GM23338 (cell line): ENCODE data around the gene GRID1. TPM values are rescaled to one million over a fixed set of nuclear protein-coding genes. Genes with fewer than 3 reads are reported as not detected.

Experiments
- CREB1 ChIP-seq: fragments of 250-450 bp; sonication (Bioruptor Pico); IDR thresholded peaks from 2 replicates; pipeline ENCODE4 v1.5.0; 2020; ENCODE audit warnings: low read depth, mild to moderate bottlenecking, moderate library complexity
- EZH2 ChIP-seq: fragments of 200-600 bp; sonication (generic); IDR thresholded peaks from one replicate; pipeline ENCODE4 v1.8.0; 2017; ENCODE audit warnings: antibody characterized with exemption, mild to moderate bottlenecking, low read depth; ENCODE audit not compliant: unreplicated experiment
- EZH2phosphoT487 ChIP-seq: fragments of 200-600 bp; sonication (generic); IDR thresholded peaks from one replicate; pipeline ENCODE4 v1.8.1; 2018; ENCODE audit warnings: antibody characterized with exemption; ENCODE audit not compliant: unreplicated experiment
- ZNF114 ChIP-seq: fragments of 250-450 bp; sonication (Bioruptor Pico); IDR thresholded peaks from 2 replicates; pipeline ENCODE4 v1.5.0; 2020; ENCODE audit warnings: mild to moderate bottlenecking, moderate library complexity
- polyA plus RNA-seq: library from polyadenylated mRNA; unstranded; fragments of >200 nt; fragmentation: Nextera tagmentation; extraction: Ambion mirVana; gene quantifications from 2 replicates; pipeline ENCODE4 v1.2.1, GENCODE V29; 2016
- total RNA-seq: library from RNA; depleted of rRNA; stranded (reverse); fragments of >200 nt; shearing (Covaris generic); gene quantifications from 2 replicates; pipeline ENCODE4 v1.2.3, GENCODE V29; 2014
- TF ChIP-seq, protein P1 (sequence below): fragments of 250-450 bp; sonication (Bioruptor Pico); IDR thresholded peaks from 2 replicates; pipeline ENCODE4 v1.5.0; 2020; ENCODE audit warnings: mild to moderate bottlenecking, moderate library complexity
- TF ChIP-seq, protein P2 (sequence below): IDR thresholded peaks from one replicate; pipeline ENCODE4 v1.6.1; 2018; ENCODE audit warnings: antibody characterized with exemption; ENCODE audit not compliant: unreplicated experiment

Gene GRID1
- total and polyA plus RNA-seq, 2 experiments from 2014 or later: 0.14 to 0.15 TPM

DNA sequence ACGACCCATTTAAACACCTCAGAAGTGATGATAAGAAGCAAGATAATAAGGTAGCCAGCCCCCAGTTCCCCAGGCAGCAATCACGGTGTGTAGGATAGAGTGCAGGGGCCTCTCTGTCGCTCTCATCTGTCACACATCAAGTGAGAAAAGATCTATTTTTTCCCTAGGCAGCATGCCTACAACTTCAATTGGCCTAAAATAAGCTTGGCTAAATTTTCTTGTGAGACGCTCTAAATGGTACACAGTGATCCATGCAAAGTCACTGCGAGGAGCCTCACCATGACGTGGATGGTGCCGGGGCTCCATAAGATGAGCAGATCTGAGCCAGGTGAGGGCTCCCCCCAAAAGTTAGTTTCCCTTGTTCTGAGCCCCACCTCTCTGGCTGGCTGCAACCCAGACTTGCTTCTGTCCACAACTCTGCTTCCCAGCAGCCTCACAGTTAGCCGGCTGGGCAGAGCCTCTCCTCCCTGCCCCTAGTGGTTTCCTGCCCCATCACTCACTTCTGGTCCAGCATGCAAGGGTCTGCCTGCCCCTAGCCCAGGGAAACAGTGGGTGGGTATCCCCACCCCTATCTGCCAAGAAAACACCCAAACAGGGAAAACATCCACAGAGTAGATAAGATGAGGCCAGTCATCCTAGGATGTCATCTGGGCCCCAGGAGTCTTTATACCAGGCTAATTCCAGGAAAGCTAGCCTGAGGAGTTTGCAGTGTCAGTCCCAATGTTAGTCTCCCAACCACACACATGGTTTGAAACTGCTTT is 342.1 kb downstream of the GRID1 start (continued):
- TF ChIP-seq, protein P1, sequence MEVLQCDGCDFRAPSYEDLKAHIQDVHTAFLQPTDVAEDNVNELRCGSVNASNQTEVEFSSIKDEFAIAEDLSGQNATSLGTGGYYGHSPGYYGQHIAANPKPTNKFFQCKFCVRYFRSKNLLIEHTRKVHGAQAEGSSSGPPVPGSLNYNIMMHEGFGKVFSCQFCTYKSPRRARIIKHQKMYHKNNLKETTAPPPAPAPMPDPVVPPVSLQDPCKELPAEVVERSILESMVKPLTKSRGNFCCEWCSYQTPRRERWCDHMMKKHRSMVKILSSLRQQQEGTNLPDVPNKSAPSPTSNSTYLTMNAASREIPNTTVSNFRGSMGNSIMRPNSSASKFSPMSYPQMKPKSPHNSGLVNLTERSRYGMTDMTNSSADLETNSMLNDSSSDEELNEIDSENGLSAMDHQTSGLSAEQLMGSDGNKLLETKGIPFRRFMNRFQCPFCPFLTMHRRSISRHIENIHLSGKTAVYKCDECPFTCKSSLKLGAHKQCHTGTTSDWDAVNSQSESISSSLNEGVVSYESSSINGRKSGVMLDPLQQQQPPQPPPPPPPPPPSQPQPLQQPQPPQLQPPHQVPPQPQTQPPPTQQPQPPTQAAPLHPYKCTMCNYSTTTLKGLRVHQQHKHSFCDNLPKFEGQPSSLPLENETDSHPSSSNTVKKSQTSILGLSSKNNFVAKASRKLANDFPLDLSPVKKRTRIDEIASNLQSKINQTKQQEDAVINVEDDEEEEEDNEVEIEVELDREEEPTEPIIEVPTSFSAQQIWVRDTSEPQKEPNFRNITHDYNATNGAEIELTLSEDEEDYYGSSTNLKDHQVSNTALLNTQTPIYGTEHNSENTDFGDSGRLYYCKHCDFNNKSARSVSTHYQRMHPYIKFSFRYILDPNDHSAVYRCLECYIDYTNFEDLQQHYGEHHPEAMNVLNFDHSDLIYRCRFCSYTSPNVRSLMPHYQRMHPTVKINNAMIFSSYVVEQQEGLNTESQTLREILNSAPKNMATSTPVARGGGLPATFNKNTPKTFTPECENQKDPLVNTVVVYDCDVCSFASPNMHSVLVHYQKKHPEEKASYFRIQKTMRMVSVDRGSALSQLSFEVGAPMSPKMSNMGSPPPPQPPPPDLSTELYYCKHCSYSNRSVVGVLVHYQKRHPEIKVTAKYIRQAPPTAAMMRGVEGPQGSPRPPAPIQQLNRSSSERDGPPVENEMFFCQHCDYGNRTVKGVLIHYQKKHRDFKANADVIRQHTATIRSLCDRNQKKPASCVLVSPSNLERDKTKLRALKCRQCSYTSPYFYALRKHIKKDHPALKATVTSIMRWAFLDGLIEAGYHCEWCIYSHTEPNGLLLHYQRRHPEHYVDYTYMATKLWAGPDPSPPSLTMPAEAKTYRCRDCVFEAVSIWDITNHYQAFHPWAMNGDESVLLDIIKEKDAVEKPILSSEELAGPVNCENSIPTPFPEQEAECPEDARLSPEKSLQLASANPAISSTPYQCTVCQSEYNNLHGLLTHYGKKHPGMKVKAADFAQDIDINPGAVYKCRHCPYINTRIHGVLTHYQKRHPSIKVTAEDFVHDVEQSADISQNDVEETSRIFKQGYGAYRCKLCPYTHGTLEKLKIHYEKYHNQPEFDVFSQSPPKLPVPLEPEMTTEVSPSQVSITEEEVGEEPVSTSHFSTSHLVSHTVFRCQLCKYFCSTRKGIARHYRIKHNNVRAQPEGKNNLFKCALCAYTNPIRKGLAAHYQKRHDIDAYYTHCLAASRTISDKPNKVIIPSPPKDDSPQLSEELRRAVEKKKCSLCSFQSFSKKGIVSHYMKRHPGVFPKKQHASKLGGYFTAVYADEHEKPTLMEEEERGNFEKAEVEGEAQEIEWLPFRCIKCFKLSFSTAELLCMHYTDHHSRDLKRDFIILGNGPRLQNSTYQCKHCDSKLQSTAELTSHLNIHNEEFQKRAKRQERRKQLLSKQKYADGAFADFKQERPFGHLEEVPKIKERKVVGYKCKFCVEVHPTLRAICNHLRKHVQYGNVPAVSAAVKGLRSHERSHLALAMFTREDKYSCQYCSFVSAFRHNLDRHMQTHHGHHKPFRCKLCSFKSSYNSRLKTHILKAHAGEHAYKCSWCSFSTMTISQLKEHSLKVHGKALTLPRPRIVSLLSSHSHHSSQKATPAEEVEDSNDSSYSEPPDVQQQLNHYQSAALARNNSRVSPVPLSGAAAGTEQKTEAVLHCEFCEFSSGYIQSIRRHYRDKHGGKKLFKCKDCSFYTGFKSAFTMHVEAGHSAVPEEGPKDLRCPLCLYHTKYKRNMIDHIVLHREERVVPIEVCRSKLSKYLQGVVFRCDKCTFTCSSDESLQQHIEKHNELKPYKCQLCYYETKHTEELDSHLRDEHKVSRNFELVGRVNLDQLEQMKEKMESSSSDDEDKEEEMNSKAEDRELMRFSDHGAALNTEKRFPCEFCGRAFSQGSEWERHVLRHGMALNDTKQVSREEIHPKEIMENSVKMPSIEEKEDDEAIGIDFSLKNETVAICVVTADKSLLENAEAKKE (CRISPR knock-in tag): no peak
- TF ChIP-seq CREB1 (CRISPR knock-in tag): no peak
- TF ChIP-seq, protein P2, sequence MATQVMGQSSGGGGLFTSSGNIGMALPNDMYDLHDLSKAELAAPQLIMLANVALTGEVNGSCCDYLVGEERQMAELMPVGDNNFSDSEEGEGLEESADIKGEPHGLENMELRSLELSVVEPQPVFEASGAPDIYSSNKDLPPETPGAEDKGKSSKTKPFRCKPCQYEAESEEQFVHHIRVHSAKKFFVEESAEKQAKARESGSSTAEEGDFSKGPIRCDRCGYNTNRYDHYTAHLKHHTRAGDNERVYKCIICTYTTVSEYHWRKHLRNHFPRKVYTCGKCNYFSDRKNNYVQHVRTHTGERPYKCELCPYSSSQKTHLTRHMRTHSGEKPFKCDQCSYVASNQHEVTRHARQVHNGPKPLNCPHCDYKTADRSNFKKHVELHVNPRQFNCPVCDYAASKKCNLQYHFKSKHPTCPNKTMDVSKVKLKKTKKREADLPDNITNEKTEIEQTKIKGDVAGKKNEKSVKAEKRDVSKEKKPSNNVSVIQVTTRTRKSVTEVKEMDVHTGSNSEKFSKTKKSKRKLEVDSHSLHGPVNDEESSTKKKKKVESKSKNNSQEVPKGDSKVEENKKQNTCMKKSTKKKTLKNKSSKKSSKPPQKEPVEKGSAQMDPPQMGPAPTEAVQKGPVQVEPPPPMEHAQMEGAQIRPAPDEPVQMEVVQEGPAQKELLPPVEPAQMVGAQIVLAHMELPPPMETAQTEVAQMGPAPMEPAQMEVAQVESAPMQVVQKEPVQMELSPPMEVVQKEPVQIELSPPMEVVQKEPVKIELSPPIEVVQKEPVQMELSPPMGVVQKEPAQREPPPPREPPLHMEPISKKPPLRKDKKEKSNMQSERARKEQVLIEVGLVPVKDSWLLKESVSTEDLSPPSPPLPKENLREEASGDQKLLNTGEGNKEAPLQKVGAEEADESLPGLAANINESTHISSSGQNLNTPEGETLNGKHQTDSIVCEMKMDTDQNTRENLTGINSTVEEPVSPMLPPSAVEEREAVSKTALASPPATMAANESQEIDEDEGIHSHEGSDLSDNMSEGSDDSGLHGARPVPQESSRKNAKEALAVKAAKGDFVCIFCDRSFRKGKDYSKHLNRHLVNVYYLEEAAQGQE: no peak
- TF ChIP-seq EZH2phosphoT487: no peak
- no peak for TF ChIP-seq EZH2
- TF ChIP-seq ZNF114 (CRISPR knock-in tag): no peak
